ENCODE measurements around the gene OR13H1.
"Not testable (repeated sequence)": the region's sequence is repeated elsewhere in the genome, so short reads cannot be mapped to it uniquely, and the experiment has no call there.

OR13H1 gene, protein sequence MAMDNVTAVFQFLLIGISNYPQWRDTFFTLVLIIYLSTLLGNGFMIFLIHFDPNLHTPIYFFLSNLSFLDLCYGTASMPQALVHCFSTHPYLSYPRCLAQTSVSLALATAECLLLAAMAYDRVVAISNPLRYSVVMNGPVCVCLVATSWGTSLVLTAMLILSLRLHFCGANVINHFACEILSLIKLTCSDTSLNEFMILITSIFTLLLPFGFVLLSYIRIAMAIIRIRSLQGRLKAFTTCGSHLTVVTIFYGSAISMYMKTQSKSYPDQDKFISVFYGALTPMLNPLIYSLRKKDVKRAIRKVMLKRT

DNA sequence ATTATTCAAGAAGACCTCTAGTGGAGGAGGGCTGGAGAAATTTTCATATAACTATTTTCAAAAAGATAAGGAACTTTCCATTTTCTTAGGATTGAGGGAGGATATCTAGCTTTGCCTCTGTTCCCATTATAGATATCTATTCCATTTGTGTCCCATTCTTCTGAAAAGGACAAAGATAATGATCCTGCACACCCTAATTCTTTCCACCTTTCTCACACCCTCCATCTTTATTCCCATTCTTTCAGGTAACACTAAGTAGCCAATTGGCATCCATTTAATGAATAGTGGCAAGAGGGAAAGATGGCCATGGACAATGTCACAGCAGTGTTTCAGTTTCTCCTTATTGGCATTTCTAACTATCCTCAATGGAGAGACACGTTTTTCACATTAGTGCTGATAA is at the start of gene OR13H1:
TSS of gene OR13H1 (plus strand) at position 301 of the 400 bp plus-strand sequence. CDS start at position 301, 0 bp downstream.
- no peak for DNase-seq (ENCODE audit: low read depth in 2 of 2)

DNA sequence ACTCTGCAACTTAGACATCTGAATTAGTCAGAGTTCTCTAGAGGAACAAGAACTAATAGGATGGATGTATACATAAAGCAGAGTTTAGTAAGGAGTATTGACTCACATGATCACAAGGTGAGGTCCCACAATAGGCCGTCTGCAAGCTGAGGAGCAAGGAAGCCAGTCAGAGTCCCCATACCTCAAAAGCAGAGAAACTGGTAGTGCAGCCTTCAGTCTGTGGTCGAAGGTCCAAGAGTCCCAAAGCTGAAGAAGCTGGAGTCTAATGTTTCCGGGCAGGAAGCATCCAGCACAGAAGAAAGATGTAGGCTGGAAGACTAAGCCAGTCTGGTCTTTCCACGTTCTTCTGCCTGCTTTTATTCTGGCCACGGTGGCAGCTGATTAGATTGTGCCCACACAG is 42.3 kb upstream of the OR13H1 start:
- DNase-seq (ENCODE audit: low read depth in 2 of 2): not testable (repeated sequence)

DNA sequence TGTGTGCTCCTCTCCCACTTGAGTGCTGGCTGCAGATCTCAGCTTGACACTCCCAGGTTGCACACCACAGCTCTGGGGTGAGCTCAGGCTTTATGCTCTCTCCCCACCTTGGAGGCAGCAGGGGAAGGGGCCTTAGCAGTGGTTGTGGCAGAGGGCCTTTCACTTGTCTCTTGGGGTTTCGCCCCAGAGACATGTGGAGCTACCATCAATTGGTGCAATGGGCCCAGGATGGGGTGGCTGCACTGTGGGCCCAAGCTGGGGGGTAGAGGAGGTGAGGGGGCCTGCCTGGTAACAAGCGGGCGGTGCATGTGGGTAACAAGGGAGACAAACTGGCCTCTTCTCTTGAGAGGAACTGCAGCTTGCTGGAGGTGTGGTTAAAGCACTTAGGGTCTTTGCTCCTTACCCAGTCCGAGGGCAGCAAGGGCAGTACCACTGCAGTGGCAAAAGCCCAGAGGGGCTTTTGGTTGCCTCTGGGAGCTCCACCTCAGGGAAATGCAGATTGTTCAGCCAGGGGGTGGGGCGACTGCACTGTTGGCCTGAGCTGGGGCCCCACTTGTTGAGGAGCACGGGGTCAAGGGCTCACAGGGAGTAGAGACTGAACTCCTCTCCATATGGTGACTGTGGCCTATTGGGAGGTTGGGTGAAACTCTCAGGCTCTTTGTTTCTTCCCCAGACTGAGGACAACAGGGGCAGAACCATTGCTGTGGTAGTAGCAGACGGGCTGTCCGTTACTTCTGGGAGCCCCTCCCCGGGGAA is 30.5 kb upstream of the OR13H1 start:
- no peak for DNase-seq (ENCODE audit: low read depth in 2 of 2)

DNA sequence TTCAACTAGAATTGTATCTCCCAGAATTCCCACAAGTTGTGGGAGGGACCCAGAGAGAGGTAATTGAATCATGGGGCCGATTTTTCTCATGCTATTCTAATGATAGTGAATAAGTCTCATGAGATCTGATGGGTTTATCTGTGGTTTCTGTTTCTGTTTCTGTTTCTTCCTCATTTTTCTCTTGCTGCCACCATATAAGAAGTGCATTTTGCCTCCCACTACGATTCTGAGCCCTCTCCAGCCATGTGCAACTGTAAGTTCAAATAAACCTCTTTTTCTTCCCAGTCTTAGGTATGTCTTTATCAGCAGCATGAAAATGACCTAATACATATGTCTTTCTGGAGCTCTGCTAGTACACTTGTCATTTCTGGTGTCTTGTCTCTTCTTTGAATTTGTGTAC is 22.1 kb upstream of the OR13H1 start:
- no peak for DNase-seq (ENCODE audit: low read depth in 2 of 2)

DNA sequence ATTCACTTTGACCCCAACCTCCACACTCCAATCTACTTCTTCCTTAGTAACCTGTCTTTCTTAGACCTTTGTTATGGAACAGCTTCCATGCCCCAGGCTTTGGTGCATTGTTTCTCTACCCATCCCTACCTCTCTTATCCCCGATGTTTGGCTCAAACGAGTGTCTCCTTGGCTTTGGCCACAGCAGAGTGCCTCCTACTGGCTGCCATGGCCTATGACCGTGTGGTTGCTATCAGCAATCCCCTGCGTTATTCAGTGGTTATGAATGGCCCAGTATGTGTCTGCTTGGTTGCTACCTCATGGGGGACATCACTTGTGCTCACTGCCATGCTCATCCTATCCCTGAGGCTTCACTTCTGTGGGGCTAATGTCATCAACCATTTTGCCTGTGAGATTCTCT is 344 bp downstream of the OR13H1 start:
- DNase-seq (ENCODE audit: low read depth in 2 of 2): no peak

DNA sequence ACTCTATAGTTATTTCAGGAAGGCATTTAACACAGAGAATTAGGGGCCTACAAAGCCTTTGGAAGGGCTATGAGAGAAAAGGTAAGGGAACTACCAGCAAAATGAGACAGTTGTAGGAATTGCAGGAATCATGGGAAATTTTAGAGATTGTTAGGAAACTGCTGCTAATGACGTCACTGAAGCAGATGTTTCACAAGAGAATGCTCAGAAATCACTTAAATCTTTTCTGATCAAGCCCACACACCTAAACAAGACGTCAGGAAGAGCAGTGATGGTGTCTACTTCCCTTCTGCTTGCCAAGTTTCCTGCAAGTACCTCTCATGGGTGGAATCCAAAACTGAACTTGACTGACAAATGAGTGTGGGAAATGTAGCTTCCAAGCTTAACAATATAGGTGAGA is 5.1 kb downstream of the OR13H1 start:
- no peak for DNase-seq (ENCODE audit: low read depth in 2 of 2)

DNA sequence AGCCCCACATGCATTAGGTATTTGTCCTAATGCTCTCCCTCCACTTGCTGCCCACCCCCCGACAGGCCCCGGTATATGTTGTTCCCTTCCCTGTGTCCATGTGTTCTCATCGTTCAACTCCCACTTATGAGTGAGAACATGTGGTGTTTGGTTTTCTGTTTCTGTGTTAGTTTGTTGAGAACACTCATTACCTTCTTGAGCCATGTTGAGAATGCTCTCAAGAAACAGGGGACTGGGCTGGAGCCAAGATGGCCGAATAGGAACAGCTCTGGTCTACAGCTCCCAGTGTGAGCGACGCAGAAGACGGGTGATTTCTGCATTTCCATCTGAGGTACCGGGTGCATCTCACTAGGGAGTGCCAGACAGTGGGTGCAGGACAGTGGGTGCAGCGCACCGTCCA is 8.6 kb downstream of the OR13H1 start:
- not testable (repeated sequence) for DNase-seq (ENCODE audit: low read depth in 2 of 2)

DNA sequence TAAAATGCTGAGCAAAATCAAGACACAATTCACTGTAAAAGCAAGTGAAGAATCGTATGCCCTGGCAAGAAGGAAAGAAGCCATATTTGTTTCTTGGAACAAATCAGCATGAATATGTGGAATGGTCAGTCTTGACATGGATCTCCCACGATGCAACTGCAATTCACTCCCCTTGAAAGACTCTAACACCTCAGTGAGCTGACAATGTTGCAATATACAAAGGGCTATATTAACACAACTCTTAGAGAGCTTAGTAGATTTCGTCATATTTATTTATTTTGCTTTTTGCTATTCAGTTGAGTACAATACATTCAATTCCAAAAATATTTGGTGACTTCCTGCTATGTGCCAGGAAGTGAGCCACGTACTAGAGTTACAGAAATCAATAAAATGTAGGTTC is 14.7 kb downstream of the OR13H1 start:
- DNase-seq (ENCODE audit: low read depth in 2 of 2): no peak

DNA sequence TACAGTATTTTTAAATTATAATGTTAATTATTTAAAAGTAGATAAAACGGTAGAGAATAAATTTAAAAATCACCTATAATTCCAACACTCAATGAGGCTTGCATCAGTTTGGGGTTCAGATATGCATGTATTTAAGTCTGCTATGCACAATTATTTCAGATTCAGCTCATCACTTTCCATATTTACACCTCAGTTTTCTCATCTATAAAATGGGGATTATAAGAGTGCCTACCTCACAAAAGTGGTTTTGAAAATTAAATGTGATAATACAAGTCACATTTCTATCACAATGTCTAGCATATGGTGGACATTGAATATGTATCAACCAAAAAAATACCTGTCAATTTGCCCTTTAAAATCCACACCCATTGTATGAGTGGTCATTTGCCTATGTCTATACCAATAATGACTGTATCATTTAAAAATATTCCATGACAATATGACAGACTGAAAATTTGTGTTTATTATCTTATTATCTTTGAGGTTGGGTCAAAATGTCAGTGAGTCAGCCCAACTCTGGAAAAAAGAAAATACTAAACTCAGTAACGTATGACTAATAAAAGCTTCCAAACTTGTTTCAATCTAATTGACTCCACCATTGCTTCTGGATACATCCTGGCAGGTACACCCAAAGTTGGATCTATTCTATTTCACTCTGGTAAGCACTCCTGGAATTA is 20.8 kb downstream of the OR13H1 start:
- DNase-seq (ENCODE audit: low read depth in 2 of 2): no peak

DNA sequence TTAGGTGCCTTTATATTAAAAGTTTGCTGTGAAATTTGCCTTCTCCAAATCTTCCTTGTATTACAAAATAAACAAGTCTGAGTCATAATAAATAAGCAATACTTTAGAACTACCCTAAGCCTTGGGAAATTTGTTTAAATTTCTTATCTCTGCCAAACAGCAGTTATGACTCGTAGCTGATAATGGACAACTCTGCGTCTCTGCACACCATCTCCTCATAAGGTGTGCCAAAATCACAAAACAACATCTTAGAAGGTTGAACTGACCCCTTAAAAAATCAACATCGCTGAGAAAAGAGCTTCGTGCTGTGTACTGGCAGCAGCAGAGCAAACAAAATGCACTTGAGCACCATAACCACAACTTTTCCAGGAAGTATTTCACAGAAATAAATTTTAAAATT is 22.0 kb downstream of the OR13H1 start:
- no peak for DNase-seq (ENCODE audit: low read depth in 2 of 2)

DNA sequence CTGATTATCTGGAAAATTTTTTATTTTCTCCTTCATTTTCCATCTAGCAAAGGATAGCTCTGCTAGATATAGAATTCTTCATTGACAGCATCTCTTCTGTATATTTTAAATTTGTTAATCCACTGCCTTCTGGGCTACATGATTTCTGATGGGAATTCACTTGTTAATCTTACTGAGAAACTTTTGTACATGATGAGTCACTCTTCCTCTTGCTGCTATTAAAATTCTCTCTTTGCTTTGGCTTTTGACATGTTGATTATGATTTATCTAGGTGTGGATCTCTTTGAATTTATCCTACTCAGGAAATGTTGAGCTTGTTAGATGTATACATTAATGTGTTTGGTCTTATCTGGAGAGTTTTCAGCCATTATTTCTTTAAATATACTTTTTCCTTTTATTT is 27.5 kb downstream of the OR13H1 start:
- DNase-seq (ENCODE audit: low read depth in 2 of 2): no peak

DNA sequence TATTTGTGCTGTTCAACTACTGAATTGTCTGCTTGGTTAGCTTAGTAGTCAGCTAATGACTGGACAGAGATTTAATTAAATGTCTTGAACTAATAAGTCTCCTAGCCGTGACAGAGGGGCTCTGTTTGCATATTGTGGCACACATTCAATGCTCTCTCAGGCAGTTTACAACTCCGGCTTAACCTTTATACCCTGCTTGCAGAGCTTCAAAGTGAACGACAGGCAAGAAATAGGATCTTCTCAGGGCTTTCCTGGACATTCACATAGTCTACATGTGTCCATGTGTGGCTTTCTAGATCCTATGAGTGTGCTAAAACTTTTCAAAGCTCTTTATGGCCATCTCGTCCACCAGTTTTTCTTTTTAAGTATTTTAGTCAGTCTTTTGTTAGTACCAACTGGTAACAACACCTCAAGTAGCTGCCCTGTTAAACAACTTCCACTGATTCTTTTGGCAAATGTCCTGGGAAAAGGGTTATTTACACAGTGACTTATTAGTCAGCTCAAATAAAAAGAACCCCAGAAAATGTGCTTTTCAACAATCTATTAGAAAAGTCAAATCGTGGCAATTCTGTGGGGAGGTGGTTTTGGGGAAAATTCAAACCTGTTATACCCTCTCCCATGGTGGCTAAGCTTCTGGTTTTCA is 28.6 kb downstream of the OR13H1 start:
- DNase-seq (ENCODE audit: low read depth in 2 of 2): no peak

DNA sequence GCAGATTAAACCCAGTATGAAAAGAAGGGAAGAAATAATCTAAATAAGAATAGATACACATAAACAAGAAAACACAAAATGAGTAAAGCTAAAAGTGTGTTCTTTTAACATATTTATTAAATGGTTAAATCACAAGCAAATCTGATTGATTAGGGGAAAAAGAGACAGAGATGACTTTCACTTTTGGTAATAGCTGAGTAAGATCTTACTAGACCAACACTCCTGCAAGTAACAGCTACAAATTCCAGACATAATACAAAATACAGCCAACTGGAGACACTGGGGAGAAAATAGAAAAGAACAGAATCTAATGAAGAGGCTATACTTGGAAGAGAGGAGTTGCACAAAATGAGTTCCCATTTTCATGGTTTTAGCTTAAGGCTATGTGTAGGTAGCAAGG is 33.5 kb downstream of the OR13H1 start:
- no peak for DNase-seq (ENCODE audit: low read depth in 2 of 2)

DNA sequence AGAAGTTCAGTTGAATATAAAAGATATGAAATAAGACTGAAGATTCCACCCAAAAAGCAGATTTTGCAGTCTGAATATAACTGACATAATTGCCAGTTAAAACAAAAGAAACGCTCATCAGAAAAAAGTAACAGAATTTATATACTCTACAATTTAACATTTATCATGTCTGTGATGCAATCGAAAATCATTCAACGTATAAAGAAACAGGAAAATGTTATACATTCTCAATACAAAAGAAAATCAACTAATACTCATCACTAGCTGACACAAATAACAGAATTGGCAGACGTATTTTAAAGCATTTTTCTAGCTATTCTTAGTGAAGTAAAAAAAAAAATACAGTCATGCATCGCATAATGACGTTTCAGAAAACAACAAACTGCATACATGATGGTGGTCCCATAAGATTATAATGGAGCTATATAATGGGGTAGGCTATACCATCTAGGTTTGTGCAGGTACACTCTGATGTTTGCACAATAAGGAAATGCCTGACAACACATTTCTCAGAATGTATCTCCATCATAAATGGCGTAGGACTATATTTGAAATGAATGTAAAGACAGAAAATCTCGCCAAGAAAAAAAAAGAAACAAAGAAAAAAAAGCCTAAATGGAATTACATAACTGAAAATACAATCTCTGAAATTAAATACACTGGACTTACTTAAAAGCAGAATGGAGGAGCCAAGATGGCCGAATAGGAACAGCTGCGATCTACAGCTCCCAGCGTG is 34.3 kb downstream of the OR13H1 start:
- DNase-seq (ENCODE audit: low read depth in 2 of 2): no peak

DNA sequence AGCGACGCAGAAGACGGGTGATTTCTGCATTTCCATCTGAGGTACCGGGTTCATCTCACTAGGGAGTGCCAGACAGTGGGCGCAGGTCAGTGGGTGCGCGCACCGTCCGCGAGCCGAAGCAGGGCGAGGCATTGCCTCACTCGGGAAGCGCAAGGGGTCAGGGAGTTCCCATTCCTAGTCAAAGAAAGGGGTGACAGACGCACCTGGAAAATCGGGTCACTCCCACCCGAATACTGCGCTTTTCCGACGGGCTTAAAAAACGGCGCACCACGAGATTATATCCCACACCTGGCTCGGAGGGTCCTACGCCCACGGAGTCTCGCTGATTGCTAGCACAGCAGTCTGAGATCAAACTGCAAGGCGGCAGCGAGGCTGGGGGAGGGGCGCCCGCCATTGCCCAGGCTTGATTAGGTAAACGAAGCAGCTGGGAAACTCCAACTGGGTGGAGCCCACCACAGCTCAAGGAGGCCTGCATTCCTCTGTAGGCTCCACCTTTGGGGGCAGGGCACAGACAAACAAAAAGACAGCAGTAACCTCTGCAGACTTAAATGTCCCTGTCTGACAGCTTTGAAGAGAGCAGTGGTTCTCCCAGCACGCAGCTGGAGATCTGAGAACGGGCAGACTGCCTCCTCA is 35.0 kb downstream of the OR13H1 start:
- not testable (repeated sequence) for DNase-seq (ENCODE audit: low read depth in 2 of 2)

DNA sequence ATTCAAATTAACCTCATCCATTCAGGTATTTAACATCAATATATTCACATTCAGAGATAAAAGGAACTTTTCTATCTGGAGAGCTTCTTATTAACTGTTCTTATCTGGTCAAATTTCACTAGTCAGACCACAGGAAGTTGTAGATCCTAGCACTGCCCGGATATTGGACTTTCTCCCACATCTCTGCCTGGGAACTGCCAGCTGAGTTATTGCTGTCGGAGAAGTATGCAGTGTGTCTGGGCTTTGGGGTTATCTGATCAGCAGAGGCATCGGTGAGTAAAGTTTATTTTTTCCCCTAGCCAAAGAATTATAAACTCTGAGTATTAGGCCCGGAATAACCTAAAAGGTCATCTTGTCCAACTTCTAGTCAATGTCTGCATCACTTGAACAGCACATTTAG is 45.1 kb downstream of the OR13H1 start:
- DNase-seq (ENCODE audit: low read depth in 2 of 2): no peak
